SU-DHL-6 (cell line): Measurements from ENCODE around the gene PLXNB2.

Experiments used
- H2AFZ ChIP-seq: fragments of 200-600 bp; sonication (generic); 2 replicates; pipeline ENCODE4 v1.6.1; 2014; ENCODE audit warnings: low read depth, mild to moderate bottlenecking, moderate library complexity, mixed read lengths, antibody characterized with exemption, low read length; ENCODE audit not compliant: severe bottlenecking
- H3F3A ChIP-seq: fragments of 200-600 bp; shearing (Covaris generic); 2 replicates; pipeline ENCODE4 v1.6.0; 2016; ENCODE audit warnings: antibody characterized with exemption, mild to moderate bottlenecking; ENCODE audit not compliant: insufficient read depth
- H3K27ac ChIP-seq: fragments of 200-600 bp; sonication (generic); 2 replicates; pipeline ENCODE4 v1.5.1; 2016; ENCODE audit warnings: low read depth, mild to moderate bottlenecking, low read length, moderate library complexity, mixed read lengths
- H3K27me3 ChIP-seq: fragments of 200-600 bp; sonication (generic), shearing (Covaris generic); 2 replicates; pipeline ENCODE4 v1.6.0; 2014; ENCODE audit warnings: mild to moderate bottlenecking, low read length
- H3K36me3 ChIP-seq: fragments of 200-600 bp; sonication (generic); 2 replicates; pipeline ENCODE4 v1.6.1; 2014; ENCODE audit warnings: mild to moderate bottlenecking, low read length, mixed read lengths
- H3K4me2 ChIP-seq: fragments of 300-600, 200-600 bp; shearing (Covaris generic), sonication (generic); 2 replicates; pipeline ENCODE4 v1.6.0; 2014; ENCODE audit warnings: low read length, low read depth, mild to moderate bottlenecking; ENCODE audit not compliant: poor library complexity, severe bottlenecking
- H3K4me3 ChIP-seq: fragments of 200-600 bp; sonication (generic); 2 replicates; pipeline ENCODE4 v1.5.1; 2014; ENCODE audit warnings: antibody characterized with exemption, low read length, mild to moderate bottlenecking, mixed read lengths; ENCODE audit not compliant: insufficient read depth, poor library complexity, severe bottlenecking
- H3K79me2 ChIP-seq: fragments of 200-600 bp; sonication (generic); 2 replicates; pipeline ENCODE4 v1.6.1; 2014; ENCODE audit warnings: mild to moderate bottlenecking, low read length, moderate library complexity; ENCODE audit not compliant: insufficient read depth
- H3K9ac ChIP-seq: fragments of 200-600 bp; sonication (generic); 2 replicates; pipeline ENCODE4 v1.7.0; 2014; ENCODE audit warnings: mild to moderate bottlenecking, low read length
- H3K9me2 ChIP-seq: fragments of 200-600 bp; sonication (generic); replicated peaks from 2 replicates; pipeline ENCODE4 v1.6.1; 2014; ENCODE audit warnings: low read length; ENCODE audit not compliant: insufficient read depth
- H3K9me3 ChIP-seq: fragments of 200-600 bp; sonication (generic); 2 replicates; pipeline ENCODE4 v1.6.1; 2014; ENCODE audit warnings: low read length, mixed read lengths; ENCODE audit not compliant: insufficient read depth
- H4K20me1 ChIP-seq: fragments of 200-600 bp; sonication (generic); 2 replicates; pipeline ENCODE4 v1.6.1; 2014; ENCODE audit warnings: low read depth, mild to moderate bottlenecking, antibody characterized with exemption, low read length, moderate library complexity, mixed read lengths
- EZH2phosphoT487 ChIP-seq: fragments of 200-600 bp; sonication (generic), shearing (Covaris generic); conservative IDR thresholded peaks from 2 replicates; pipeline ENCODE4 v1.6.1; 2018; ENCODE audit warnings: mild to moderate bottlenecking, antibody characterized with exemption, low read length, moderate library complexity, mixed read lengths
- TF ChIP-seq, protein P1 (sequence below): fragments of 200-600 bp; sonication (generic); IDR thresholded peaks from one replicate; pipeline ENCODE4 v1.5.1; 2017; ENCODE audit warnings: antibody characterized with exemption, mild to moderate bottlenecking, low read length, moderate library complexity; ENCODE audit not compliant: insufficient read depth, poor library complexity, severe bottlenecking

PLXNB2 gene

DNA sequence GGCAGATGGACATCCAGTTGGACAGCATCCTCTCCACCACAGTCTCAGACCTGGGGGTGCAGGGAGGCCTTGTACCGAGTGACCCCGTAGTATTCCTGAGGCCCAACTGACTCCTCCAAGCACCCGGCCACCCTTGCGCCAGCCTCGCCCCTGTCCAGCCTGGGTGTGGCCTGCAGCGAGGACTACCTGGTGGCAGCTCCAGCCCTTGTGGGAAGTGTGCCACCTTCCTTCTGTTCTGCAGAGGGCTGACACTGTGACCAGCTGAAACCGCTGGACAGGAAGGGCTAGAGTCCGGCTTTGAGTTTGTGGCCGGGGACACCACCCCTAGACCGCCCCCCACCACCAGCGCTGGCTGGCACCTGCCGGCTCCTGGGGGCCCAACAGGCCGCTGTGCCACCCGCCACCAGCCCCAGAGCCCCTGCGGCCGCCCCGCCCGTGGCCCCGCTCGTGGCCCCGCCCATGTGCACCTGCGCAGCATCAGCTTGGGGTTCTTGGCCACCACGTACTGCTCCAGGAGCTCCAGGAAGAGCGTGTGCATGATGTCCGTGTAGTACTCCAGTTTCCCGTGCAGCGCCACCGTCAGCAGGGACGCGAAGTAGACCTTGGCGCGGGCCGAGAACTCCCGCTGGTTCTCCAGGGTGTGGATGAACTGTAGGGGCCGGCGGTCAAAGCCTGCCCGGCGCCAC is 27.3 kb downstream of the PLXNB2 start:
- no peak overlapping the region for H3K4me2 ChIP-seq
- H2AFZ ChIP-seq: no peak overlapping the region
- H3K79me2 ChIP-seq: no peaks in the 10 kb centered on the region
- no peaks in the 10 kb centered on the region for H3K9me3 ChIP-seq
- no peak for TF ChIP-seq EZH2phosphoT487
- TF ChIP-seq, protein P1, sequence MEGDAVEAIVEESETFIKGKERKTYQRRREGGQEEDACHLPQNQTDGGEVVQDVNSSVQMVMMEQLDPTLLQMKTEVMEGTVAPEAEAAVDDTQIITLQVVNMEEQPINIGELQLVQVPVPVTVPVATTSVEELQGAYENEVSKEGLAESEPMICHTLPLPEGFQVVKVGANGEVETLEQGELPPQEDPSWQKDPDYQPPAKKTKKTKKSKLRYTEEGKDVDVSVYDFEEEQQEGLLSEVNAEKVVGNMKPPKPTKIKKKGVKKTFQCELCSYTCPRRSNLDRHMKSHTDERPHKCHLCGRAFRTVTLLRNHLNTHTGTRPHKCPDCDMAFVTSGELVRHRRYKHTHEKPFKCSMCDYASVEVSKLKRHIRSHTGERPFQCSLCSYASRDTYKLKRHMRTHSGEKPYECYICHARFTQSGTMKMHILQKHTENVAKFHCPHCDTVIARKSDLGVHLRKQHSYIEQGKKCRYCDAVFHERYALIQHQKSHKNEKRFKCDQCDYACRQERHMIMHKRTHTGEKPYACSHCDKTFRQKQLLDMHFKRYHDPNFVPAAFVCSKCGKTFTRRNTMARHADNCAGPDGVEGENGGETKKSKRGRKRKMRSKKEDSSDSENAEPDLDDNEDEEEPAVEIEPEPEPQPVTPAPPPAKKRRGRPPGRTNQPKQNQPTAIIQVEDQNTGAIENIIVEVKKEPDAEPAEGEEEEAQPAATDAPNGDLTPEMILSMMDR: no peak
- no peak overlapping the region for H3K9ac ChIP-seq
- no peaks in the 10 kb centered on the region for H3K27me3 ChIP-seq
- H3K4me3 ChIP-seq: no peak overlapping the region
- no peak overlapping the region for H3K27ac ChIP-seq
- H3K36me3 ChIP-seq: no peaks in the 10 kb centered on the region
- peaks cover 10% of the 10 kb centered on the region for H3F3A ChIP-seq
- no peaks in the 10 kb centered on the region for H3K9me2 ChIP-seq
- H4K20me1 ChIP-seq: no peaks in the 10 kb centered on the region

- no peak overlapping the region for H3K9ac ChIP-seq
- H3K4me2 ChIP-seq: no peak overlapping the region
- no peak overlapping the region for H3K4me3 ChIP-seq
- H3K79me2 ChIP-seq: no peaks in the 10 kb centered on the region
- H3K27me3 ChIP-seq: no peaks in the 10 kb centered on the region
- H2AFZ ChIP-seq: no peak overlapping the region
- no peaks in the 10 kb centered on the region for H3K9me3 ChIP-seq
- H4K20me1 ChIP-seq: no peaks in the 10 kb centered on the region
- H3K36me3 ChIP-seq: no peaks in the 10 kb centered on the region
- H3K9me2 ChIP-seq: no peaks in the 10 kb centered on the region
- H3F3A ChIP-seq: peaks cover 12% of the 10 kb centered on the region
- no peak overlapping the region for H3K27ac ChIP-seq
- TF ChIP-seq EZH2phosphoT487: no peak
- TF ChIP-seq, protein P1: no peak
These were observed 28.4 kb downstream of the PLXNB2 start for GRCh38 chr22:50278956-50279619.

GRCh38 chr22:50278461-50278860 is 29.0 kb downstream of the PLXNB2 start:
- Histone ChIP-seq H3K9me3 (no peaks in the 10 kb centered on the region), H3K36me3 (no peaks in the 10 kb centered on the region), H3K9me2 (no peaks in the 10 kb centered on the region), H3K4me2 (no peak overlapping the region), H3K79me2 (no peaks in the 10 kb centered on the region), H3F3A (peaks cover 14% of the 10 kb centered on the region), H2AFZ (no peak overlapping the region), H3K4me3 (no peak overlapping the region), H3K27me3 (no peaks in the 10 kb centered on the region), H3K27ac (no peak overlapping the region), H3K9ac (no peak overlapping the region), H4K20me1 (no peaks in the 10 kb centered on the region)
- no peak for TF ChIP-seq EZH2phosphoT487
- TF ChIP-seq, protein P1: no peak
